Stimulated activated CD8-positive, alpha-beta memory T cell treated with anti-CD3 and anti-CD28 coated beads, Interleukin-15, amount 100 ng/mL, for 1 hour (primary cell): ENCODE results near the gene CYFIP1.

Experiments used
- DNase-seq: peaks from one replicate; pipeline ENCODE4 v3.0.0-alpha.2; 2020; ENCODE audit warnings: low read depth

Gene CYFIP1

DNA sequence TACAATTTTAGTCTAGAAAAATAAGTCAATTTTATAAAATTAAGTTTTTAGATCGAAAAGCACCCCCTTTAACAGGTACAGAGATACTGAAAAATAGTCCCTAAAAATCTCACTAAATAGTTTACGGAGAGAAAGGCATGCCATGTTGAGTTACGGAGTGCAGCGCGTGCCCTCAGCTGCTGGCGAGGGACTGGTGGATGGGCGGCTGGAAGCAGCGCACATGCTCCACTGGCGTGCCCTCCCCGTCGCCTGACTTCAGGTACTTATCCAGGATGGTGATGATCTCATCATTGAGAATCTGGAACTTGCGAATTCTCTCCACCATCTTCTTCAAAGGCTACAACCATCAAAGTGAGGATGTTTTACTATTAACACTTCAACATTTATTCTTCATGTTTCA lies 110.3 kb downstream of the CYFIP1 start:
- no peak for DNase-seq

DNA sequence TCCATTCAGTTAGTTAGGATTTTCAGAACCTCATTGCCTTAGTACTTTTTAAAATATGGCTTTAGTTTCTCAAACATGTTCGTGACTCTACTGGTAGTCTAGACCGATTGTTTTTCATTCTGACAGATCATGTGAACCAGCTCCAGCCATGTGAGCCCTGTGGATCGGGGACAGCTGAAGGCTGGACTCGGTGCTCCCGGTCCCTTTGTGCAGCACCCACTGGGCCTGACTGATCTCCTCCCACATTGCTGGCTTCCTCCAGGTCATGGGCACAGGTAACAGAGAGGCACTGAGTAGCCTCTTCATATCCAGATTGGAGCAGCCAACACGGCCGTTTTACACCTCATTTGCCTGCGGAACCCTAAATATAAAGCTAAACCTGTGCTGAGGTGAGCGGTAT lies 111.2 kb downstream of the CYFIP1 start:
- no peak for DNase-seq

DNA sequence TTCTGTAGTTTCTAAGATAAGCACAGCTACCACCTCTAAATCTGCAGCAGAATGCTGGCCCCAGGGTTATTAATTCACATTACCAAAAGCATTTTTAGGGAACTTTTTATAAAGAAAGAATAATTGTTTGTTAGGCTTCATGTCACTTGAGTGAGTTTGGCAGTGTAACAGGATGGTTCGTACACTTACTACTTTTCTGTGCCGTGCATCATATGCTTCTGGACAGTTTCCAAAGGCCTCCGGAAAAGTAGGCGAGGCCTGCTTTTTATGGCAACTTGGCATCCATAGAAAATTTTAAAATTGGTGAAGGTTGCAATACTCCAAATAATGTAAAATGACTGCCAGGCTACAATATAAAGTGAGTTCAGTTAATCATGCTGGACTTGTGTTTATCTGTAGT lies 111.7 kb downstream of the CYFIP1 start:
- DNase-seq = no peak

DNA sequence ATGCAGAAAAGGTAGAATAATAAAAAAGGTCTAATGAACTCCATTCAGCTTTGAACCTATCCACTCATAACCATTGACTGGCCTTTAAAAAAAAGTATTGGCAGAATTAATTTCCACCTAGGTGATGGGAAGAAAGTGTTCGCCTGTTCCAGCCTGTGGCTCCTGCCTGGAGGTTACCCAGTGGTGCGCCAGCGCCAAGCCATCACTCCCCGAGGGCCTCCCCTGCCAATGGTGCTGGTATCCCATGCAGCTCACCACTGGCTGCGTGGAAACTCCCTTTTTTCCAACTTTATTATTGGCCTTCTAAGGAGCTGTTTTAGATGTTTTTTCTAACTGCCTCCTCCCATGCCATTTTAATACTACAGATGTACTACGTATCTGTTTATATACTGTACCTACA lies 112.3 kb downstream of the CYFIP1 start:
- DNase-seq = no peak

- no peak for DNase-seq
Observed at GRCh38 chr15:22866079-22866478, 114.1 kb downstream of the CYFIP1 start.

GRCh38 chr15:22863356-22863755 lies 116.8 kb downstream of the CYFIP1 start:
- DNase-seq = no peak

DNA sequence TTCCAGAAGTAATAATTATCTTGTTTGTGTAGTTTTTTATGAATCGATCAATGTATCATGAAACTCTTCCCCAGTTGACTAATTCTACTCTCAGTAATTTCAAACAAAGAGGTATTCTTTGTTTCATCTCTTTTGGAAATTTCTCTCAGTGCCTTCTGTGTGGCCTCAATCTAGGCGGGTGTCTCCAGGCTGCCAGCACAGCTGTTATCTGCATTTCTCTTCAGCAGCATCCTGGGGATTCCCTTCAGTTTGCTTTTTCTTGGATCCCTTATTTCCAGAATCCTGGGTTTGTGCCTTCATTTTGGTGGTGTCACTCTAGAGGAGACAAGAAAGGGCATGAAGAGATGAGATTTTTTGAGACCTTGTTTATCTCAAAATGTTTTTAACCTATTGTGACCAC lies 119.0 kb downstream of the CYFIP1 start:
- no peak for DNase-seq

DNA sequence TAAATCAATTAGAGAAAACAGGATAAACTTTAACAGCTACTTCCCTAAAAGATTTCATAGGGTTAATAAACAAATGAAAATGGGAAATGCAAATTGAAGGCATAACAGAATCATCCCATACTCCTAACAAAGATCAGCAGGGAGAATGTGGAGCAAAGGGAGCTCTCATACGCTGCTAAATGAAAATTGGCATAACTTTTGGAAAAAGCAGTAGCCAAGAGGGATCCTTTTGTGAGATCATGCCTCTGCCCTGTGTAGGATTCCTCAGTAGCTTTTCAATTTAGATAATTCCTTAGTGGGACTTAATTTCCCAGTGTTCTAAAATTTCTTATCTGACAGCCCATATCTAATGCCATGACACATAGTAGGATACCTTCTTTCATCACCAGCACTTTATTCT lies 123.5 kb downstream of the CYFIP1 start:
- DNase-seq = no peak

GRCh38 chr15:22855791-22856190 lies 124.4 kb downstream of the CYFIP1 start:
- DNase-seq = no peak

DNA sequence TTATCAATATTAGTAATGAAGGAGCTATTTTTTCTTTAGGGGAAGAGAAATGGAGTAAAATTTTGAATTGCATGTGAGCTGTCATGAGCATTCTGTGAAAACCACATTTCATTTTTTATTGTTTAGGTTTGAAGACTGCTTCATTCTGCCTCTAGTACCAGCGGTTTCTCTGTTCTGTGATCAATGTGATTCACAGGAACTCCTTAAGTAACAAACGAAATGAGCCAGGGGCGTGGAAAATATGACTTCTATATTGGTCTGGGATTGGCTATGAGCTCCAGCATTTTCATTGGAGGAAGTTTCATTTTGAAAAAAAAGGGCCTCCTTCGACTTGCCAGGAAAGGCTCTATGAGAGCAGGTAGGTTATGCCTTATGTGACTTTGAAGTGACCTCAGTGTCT lies 128.7 kb downstream of the CYFIP1 start:
- DNase-seq = no peak

GRCh38 chr15:22850055-22850454 lies 130.1 kb downstream of the CYFIP1 start:
- no peak for DNase-seq

- no peak for DNase-seq
Observed at GRCh38 chr15:22846073-22846472, 134.1 kb downstream of the CYFIP1 start.

DNA sequence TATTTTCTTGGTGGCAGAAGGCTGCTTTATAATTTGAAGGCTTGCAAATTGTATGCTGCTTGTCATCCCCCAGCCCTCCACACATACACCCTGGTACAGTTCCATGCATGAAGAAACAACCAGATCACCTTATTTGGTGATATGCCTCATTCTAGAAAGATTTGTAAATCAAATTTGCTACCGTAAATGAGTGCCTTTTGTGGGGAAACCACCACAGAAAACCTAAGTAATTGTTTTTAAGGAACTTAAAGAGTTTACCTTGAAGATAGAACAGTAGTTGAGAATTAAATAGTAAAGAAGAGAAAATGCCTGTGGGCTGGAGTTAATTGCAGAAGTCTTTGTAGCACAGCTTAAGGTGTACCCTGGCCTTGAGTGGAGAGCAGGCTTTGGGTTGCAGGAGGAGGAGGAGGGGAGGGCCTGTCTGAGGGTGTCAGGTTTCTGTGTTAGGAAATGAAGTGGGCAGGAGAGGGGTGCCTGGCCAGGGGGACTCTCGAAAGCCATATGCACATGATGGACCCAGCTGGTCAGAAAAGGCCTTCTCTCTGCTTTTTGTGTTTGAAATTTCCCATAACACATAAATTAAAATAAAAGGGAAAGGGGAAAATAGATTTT lies 134.8 kb downstream of the CYFIP1 start:
- no peak for DNase-seq

GRCh38 chr15:22844421-22845288 lies 135.5 kb downstream of the CYFIP1 start:
- DNase-seq = no peak

DNA sequence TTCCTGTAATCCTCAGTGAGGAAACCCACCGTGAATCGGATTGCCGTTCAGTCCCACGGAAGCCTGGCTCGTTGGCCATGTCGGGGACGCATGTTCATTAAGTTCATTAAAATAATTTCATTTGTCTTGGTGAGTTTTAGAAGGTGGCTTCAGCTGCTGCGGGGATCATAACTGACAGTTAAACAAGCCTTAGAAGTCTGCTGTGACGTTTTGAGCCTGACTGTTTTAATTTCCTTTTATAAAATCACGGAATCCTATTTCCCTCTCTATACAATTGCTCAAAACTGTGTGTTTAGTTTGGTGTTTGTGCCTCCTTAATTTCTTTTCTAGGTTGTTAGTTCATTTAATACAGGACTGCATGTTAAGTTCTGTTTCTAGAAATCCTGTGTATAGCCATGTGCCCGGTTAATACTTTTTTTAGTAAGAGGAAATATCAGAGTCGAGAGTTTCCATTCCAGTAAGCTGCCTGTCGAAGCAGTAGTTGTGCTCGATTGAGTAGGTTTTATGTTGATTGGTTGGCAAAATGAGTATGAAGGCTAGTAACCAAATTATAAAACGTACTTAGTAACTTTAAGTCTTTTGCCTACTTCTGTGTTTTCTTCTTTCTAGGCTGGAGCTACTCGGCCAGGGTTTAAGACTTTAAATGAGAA lies 141.0 kb downstream of the CYFIP1 start:
- no peak for DNase-seq

DNA sequence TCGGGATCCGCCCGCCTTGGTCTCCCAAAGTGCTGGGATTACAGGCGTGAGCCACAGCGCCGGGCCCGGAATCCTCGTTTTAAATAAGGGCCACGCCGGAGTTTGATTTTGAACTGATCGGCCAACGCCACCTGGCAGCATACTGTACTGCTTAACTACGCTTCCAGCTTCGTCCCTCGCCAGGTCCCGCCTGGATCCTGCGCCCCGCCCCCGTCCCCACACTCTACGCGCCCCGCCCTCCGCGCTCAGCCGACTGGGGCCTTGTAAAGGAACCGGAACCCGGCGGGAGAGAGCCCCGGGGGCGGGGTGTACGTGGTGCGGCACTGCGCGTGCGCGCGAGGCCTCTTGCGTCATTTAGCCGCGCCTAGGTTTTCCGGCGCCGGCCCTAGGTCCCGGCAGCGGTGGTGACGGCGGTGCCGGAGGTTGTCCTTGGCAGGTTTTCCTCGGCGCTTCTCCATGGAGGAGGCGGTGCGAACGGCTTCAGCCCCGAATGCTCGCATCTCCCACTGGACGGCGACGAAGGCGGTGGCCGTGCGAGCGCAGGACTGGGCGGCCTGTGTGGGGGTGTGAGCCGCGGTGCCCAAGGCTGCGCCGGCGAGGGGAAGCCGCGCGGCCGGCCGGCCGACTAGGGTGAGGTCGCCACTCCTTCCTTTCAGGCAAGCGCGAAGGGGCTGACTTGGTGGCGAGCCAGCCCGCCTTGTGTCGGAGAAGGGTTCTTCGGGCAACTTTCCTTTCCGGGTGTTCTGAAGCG lies 141.7 kb downstream of the CYFIP1 start, which contains the start of gene NIPA2:
Gene NIPA2, plus strand, starts transcription at position 375 of the 751 bp plus-strand sequence. CDS start 13,066 bp downstream, outside the sequence.
- DNase-seq = peak; percentile 98

- no peak for DNase-seq
Observed at GRCh38 chr15:22831473-22831872, 148.7 kb downstream of the CYFIP1 start.

DNA sequence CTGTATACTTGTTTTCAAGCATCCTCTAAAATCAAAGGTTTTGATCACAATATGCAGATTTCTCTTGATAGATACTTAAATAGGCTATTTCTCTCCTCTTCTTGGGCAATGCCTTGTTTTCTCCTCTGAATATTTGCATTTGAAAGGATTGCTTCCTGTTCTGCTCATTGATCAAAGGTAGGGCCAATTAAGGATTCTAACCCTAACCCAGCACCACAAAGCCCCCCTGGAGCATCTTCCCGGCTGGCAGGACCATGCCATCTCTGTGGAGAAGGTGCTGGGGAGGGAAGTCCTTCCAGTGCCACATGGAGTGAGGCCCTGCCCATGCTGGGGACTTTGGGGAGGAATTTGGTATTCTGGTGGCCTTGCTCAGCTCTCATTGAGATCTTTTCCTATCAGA lies 153.0 kb downstream of the CYFIP1 start:
- no peak for DNase-seq

- DNase-seq = no peak
Observed at GRCh38 chr15:22823495-22824128, 156.6 kb downstream of the CYFIP1 start.

DNA sequence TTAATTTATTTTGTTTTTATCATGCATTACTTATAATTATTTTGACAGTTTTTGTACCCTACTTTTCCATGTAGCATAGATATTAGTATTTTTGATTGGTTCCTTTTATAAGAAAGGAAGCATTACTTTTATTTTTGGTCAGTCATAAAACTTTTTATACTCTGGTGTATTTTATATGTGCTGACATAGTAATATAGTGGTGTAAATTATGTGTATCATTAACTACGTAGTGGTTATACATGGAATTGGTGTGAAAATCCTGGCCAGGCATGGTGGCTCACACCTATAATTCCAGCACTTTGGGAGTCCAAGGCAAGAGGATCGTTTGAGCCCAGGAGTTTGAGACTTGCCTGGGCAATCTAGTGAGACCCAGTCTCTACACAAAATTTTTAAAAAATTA lies 160.5 kb downstream of the CYFIP1 start:
- no peak for DNase-seq
